OCI-LY1 (cell line): ENCODE data around the gene FAM72D.
"Not testable (repeated sequence)": the region's sequence is repeated elsewhere in the genome, so short reads cannot be mapped to it uniquely, and the experiment has no call there.

ENCODE experiments used
- EZH2 ChIP-seq: fragments of 200-600 bp; sonication (generic), shearing (Covaris generic); IDR thresholded peaks from 2 replicates; pipeline ENCODE4 v1.8.0; 2017; ENCODE audit warnings: borderline replicate concordance, mixed run types, mild to moderate bottlenecking, antibody characterized with exemption, low read length, moderate library complexity, mixed read lengths
- TF ChIP-seq, protein P1 (sequence below): fragments of 200-600 bp; sonication (generic), shearing (Covaris generic); IDR thresholded peaks from 2 replicates; pipeline ENCODE4 v1.5.1; 2017; ENCODE audit warnings: mild to moderate bottlenecking, antibody characterized with exemption, low read length, moderate library complexity, mixed read lengths

DNA sequence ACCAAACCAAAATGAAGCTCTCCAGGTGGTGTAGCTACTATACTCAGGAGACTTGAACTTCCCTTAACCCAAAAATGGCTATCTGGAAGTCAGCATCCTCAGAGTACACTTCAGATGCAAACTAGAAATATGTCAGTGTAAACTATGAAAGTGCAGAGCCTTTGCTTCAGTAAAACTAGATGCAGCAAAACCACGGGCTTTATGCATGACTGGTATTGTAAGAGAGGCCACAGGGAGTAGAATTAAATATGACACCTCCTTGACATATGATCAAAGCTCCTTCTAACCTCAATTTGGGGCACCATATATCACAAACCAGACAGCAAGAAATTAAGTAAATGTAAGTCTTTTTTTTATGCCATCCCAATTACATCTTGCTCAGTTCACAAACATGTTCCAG is 48.2 kb upstream of the FAM72D start:
- TF ChIP-seq, protein P1, sequence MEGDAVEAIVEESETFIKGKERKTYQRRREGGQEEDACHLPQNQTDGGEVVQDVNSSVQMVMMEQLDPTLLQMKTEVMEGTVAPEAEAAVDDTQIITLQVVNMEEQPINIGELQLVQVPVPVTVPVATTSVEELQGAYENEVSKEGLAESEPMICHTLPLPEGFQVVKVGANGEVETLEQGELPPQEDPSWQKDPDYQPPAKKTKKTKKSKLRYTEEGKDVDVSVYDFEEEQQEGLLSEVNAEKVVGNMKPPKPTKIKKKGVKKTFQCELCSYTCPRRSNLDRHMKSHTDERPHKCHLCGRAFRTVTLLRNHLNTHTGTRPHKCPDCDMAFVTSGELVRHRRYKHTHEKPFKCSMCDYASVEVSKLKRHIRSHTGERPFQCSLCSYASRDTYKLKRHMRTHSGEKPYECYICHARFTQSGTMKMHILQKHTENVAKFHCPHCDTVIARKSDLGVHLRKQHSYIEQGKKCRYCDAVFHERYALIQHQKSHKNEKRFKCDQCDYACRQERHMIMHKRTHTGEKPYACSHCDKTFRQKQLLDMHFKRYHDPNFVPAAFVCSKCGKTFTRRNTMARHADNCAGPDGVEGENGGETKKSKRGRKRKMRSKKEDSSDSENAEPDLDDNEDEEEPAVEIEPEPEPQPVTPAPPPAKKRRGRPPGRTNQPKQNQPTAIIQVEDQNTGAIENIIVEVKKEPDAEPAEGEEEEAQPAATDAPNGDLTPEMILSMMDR: not testable (repeated sequence)
- not testable (repeated sequence) for TF ChIP-seq EZH2
